Measurements from ENCODE around the gene PCYOX1L. TPM values are rescaled to one million over a fixed set of nuclear protein-coding genes. Genes with fewer than 3 reads are reported as not detected.

PCYOX1L gene, protein sequence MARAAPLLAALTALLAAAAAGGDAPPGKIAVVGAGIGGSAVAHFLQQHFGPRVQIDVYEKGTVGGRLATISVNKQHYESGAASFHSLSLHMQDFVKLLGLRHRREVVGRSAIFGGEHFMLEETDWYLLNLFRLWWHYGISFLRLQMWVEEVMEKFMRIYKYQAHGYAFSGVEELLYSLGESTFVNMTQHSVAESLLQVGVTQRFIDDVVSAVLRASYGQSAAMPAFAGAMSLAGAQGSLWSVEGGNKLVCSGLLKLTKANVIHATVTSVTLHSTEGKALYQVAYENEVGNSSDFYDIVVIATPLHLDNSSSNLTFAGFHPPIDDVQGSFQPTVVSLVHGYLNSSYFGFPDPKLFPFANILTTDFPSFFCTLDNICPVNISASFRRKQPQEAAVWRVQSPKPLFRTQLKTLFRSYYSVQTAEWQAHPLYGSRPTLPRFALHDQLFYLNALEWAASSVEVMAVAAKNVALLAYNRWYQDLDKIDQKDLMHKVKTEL
- total RNA-seq (2014; rRNA removed; shearing (Covaris generic)) = 4.8 and 4.9 TPM in 2 replicates
- 7.7 and 8.3 TPM in 2 replicates for polyA plus RNA-seq (2015; cell fraction: cytosol; rRNA removed)
- polyA plus RNA-seq (2015; cell fraction: nucleus; rRNA removed) = 14.7 and 15.6 TPM in 2 replicates

DNA sequence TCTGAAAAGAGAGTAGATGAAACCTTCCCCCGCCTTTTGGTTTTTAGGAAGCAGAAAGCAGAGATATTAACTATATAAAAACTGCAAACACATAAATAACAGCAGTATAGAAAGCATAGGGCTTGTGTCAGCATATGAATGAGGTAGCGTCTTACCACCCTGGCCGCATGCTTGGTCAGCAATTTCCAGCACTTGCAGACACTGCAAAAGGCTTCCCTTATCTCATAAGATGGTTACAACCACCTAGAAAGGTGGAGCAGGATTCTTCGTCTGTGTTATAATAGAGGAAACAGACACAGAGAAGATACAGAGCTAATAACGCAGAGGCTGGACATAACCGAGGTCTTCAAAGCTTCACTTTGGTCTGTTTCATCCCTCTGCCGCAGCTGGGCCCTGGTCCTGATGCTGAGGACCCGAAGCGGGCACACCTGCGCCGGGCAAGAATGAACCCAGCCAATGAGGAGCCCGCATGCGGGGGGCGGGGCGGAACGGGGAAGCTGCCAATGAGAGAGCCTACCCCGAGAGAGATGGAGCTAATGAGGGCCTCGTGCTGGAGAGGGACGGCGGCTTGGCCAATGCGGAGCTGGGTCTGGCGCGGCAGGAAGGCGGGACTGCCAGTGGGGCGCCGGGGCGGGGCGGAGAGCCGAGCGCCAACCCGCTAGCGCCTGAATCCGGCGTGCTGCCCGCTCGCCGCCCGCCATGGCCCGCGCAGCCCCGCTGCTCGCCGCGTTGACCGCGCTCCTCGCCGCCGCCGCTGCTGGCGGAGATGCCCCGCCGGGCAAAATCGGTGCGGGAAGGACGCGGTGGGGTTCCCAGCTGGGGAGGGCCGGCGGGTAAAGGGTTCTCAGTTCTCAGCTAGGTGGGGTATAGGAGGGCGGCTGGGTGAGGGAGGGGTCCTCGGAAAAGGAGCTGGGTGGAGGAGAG is at the start of gene PCYOX1L:
Gene PCYOX1L (plus strand): TSS at position 677 of the 924 bp plus-strand sequence. CDS start 23 bp downstream, at position 700.
- peak; percentile 92 for DNase-seq (ENCODE audit: low read depth)

DNA sequence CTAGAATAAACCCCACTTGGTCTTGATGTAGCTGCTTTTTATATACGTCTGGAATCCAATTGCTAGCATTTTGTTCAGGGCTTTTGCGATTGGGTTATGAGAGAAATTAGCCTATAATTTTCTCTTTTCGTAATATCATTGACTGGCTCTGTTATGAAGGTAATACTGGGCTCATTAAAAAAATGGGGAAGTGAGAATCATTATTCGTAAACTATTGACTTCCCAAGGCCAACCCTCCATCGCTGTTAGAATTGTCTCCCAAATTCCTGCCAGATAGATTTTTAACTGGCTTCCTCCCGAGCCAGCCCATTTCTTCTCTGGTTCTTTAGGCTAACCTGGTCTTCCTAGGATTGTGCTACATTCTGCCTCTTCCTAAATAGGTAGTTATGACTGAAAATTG is 48.5 kb upstream of the PCYOX1L start:
- no peak for DNase-seq (ENCODE audit: low read depth)

DNA sequence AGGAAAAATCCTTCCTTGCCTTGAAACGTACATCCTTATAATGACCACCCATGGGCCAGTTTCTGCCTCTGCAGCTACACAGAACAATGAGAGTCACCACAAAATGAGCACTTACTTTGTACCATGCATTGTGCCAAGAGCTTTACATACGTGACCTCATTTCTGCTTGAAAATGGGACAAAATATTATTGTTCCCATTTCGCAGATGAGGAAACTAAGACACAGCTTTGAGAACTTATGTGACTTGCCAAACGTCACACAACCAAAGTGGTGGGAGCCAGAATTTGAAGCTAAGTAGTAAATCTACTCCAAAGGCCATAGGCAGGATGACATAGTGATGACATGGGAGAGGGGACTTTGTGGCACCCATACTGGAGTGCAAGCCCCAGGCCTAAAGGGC is 47.4 kb upstream of the PCYOX1L start:
- no peak for DNase-seq (ENCODE audit: low read depth)

DNA sequence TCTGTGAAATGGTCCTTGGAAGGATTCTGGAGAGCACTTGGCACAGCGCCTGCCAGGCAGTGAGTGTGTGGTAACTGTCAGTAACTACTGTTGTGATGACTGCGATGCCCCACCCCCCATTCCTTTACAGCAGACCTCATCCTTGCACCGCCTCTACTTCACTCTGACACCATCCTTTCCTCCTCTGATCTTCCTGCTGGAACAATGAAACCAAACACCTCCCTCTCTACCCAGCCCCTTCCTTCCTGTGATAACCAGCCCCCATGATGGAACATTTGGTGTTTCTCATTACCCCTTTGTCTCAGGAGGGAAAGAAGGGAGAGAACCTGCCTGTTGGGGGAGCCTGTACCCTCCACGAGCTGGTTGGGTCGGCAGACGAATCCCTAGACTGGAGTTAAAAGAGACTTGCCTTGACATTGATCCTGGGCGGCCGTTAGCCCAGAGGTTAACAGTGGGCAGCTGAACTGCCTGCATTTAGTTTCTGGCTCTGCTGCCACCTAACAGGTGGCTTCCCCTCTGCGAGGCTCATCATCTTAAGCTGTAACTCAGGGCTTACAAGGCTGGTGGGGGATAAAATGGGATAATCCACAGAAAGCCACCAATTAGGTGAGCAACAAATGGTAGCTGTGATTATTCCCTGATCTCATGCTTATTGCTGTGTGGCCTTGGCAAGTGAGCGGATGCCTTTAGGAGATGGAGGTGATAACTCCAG is 46.7 kb upstream of the PCYOX1L start:
- DNase-seq (ENCODE audit: low read depth) = peak; percentile 71

DNA sequence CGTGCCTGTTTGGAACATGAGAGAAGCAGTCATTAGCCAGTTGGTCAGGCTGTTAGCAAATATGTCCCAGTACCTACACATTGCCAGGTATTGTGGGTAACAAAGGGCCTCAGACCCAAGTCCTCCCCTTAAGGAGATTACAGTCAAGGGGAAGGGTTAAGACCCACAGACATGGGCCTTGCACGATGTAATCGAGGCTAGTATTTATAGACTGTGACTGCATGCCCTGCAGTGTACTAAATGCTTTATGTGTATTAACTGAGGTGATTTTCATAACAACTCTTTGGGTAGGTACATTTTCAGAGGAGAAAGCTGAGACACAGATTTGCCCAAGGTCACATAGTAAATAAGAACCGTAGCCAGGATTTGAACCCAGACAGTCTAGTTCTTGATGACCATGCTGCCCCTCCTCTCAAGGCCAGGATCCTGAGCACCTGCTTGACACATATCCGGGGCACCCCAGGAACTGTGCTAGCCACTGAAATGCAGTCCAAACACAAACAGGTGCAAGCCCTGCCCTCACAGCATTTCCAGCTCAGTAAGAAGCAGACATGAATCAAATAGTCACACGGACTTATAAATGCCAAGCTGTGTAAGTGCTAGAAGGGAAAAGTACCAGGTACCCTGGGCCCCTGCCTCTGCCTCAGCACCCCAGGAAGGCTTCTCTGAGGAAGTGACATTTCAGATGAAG is 44.5 kb upstream of the PCYOX1L start:
- no peak for DNase-seq (ENCODE audit: low read depth)

DNA sequence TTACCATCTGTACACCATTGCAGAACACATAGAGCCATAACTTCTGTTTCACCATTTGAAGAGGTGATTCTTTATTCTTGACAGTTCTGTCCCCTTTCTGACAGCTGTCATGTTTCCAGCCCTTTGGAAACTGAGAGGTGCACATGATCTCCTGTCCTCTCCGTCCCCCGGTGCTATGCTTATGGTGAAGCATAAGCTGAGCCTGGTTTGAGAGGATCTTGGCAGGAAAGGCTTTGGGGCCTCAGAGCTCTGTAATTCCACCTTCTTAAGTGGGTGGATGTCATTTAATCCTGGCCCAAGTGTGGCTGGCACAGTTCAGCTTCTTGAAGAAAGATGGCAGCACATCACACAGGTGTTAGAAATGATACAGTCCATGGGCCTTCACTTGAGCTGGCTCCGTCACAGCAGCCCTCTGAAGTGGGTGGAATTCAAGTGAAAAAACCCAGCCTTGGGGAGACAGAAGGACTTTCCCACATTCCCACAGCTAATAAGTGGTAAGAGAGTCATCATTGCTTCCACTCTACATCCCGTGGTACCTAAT is 43.2 kb upstream of the PCYOX1L start:
- DNase-seq (ENCODE audit: low read depth) = no peak

DNA sequence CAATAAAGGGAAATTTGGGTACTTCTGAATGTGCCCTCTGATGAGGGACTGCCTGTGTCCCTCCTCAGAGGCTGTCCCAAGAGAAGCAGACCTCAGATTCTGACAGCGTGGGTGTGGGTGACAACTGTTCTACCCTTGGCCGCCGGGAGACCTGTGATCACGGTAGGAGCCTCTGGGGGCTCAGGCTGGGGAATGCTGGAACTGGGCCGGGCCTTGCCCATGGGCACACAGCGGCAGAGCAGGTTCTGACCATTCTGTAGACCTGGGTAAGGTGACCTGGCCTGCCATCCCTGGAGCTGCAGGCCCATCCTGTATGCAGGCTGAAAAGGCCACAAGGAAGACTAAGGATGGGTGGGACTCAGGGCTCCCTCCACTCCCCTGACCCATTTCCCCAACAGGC is 42.1 kb upstream of the PCYOX1L start:
- no peak for DNase-seq (ENCODE audit: low read depth)

DNA sequence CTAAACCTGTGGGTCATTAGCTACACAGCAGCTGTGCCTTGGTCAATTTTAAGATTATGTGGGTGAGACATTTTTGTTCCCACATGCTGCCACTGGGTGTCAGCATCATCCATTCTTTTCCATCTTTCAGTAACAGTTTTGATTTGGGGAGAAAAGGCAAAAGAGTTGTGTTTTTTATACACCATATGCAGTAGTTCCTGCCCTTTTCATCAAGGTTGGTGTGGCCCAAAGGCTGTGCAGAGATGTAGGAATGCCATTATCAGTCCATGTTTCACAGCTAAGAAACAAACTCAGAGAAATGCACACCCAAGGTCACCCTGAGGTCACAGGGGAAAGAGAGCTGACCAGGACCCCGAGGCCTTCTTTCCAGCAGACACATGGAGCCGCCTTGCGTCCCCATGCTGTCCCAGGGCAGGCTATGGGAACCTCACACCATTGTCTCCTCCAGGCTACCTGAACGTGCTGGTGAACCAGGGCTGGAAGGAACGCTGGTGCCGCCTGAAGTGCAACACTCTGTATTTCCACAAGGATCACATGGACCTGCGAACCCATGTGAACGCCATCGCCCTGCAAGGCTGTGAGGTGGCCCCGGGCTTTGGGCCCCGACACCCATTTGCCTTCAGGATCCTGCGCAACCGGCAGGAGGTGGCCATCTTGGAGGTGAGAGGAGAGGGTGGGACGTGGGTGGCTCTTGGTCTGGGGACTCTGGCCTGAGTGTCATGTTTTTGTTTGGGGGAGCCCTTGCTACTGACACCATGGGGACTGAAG is 40.4 kb upstream of the PCYOX1L start:
- peak; percentile 61 for DNase-seq (ENCODE audit: low read depth)

DNA sequence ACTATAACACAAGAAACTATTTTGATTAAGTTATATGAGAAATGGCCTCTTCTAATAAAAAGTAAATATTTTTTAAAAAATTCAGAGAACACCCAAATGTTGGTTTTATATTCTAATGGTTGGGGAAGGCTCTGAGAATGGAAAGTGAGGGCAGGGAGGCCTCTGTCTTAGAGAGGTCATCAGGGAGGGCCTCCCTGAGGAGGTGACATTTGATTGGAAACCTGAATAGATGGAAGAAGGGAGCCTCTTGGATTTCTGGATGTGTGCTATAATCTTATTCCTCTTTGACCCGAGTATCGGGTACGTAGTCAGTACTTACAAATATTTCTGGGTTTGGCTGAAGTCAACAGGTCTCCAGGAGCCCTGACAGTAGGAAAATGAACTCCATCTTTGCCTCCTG is 38.7 kb upstream of the PCYOX1L start:
- DNase-seq (ENCODE audit: low read depth) = no peak

DNA sequence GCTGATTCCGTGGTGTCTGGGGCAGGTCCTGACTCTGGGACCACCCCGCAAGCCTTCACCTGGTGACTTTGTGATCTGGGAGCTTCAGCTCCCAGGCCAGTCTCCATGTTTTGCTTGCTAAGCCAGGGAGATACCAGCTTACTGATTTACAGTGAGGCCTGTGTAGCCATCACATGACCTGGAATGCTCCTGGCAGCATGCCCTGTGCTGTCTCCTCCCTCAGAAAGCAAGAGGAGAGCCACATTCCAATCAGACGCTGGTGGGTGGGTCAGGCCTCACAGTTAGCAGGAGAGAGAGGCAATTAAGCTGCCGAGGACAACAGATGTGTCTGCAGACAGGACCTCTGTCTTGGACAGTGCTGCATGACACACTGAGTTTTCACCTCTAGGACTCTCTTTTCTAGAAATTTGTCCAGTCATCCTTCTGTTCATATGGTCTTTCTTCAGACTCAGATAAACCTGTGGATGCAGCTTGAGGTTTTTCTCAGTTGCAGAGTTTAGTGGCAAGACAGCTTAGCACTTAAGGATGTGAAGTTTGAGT is 37.0 kb upstream of the PCYOX1L start:
- DNase-seq (ENCODE audit: low read depth) = peak; percentile 94

DNA sequence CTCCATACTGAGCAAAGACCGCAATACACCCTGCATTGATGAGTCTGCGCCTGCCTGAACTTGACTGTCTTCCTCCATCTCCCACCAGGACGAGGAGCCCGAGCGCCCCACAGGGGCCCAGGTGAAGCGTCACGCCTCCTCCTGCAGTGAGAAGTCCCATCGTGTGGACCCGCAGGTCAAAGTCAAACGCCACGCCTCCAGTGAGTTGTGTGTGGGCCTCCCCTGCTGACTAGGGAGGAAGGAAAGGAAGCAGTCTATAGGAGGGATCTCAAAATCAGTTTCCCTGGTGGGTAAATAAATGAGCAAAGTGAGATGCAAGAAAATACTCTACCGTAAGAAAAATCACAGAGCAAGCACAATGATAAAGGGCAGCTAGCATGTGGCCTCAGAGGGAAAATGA is 35.3 kb upstream of the PCYOX1L start:
- DNase-seq (ENCODE audit: low read depth) = no peak

DNA sequence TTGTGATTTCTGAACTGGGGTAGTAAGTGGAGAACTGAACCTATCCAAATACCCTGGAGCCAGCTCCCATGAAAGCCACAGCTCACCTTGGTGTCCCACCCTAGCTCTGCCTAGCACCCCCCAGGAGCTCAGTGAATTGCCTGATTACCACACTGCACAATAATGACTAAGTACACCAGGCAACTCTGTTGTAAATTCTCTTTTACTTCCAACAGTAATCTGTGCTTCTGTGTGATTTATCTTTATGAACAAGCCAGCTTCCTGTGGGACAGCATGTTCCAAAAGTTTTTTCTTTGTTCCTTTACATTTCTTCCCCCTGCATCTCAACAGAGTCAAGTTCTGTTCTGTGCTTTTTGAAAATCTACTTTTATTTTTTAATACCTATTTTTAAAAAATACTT is 34.6 kb upstream of the PCYOX1L start:
- no peak for DNase-seq (ENCODE audit: low read depth)

DNA sequence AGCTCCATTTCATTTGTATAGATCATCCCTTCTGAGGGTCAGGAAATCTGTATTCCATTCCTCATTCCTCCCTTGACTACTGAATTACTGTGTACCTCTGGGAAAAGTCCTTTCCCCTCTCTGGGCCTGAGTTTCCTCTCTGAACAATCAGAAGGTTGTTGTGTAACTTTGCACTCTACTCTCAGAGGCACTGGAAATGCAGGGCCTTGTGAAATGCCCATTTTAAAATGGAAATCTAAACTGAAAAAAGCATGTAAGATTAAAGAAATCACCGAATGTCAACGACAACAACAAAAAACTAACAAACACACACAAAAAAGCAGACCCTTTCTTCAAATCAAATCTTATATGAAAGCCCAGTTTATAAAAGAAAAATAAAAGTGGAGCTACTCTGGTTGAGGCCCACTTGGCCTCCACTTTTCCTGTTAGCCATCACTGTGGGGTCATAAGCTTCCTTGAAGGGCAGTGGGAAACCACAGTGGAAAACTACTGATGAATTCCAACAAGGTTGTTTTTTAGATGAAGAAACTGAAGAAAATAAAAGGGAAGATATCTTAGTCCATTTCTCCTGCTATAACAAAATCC is 34.1 kb upstream of the PCYOX1L start:
- no peak for DNase-seq (ENCODE audit: low read depth)

DNA sequence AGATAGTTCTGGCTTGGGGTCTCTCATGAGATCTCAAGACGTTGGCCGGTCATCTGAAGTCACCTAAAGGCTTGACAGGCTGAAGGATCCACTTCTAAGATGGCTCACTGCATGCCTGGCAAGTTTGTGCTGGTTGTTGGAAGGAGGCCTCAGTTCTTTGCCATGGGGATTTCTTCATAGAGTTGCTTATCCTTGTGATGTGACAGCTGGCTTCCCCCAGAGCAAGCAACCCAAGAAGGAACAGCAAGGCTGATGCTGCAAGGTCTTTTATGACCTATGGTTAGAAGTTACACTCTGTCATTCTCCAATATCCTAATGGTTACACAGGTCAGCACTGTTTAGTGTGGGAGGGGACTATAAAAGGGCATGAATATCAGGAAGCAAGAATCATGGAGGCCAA is 33.2 kb upstream of the PCYOX1L start:
- DNase-seq (ENCODE audit: low read depth) = no peak

DNA sequence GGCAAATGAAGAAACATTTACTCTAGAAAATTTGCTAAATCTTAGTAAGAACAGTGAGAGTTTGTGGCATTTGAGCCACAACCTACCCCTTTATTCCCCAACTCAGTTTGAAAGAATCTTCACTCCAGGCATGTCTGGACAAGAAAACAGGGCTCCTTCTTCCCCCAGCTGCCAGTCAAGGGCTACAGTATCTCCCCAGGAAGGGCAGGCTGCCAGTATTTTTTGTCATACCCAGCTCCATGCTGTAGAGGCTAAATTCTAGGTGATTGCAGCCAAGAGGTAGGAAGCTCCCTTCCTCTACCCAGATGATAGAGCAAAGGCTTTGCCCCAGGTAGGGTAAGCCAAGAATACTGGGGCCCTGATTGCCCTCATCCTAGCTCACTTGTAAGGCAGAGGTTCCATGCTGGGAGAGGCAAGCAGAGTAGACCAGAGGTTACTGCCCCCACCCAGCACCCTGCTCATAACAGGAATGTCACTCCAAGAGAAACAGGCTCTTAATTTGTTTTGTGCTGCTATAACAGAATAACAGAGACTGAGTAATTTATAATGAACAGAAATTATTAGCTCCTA is 32.6 kb upstream of the PCYOX1L start:
- DNase-seq (ENCODE audit: low read depth) = no peak

DNA sequence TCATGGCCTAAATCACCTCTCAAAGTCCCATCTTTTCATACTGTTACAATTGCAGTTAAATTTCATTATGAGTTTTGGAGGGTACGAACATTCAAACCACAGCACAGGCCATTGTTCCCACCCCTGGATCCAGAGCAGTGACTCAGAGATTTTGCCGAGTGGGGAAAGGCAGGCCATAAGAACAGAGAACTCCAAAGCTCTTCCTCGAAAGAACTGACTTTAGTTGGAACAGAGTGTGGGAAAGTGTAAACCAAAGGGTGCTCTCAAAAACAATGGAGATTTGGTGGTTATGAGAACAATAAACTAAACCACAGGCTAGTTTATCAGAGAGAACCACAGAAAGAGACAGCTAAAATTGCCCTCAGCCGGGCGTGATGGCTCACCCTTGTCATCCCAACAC is 32.0 kb upstream of the PCYOX1L start:
- DNase-seq (ENCODE audit: low read depth) = no peak

DNA sequence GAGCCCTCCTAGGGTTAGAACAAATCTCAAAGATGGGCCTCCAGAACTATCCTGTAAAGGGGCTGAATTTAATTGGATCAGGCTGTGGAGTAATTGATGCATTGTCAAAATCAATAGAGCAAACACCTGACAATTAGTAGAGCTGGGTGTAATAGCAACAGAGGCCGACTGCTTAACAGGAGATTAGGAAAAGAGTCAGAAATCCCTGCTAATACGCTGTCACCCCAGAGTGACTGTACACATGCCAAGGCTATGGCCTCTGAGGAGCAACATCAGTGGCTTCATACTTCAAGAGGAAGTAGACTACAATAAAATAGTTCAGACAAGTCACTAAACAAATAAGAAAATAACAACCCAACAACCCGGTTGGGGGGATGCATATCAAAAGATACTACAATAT is 31.2 kb upstream of the PCYOX1L start:
- DNase-seq (ENCODE audit: low read depth) = no peak

DNA sequence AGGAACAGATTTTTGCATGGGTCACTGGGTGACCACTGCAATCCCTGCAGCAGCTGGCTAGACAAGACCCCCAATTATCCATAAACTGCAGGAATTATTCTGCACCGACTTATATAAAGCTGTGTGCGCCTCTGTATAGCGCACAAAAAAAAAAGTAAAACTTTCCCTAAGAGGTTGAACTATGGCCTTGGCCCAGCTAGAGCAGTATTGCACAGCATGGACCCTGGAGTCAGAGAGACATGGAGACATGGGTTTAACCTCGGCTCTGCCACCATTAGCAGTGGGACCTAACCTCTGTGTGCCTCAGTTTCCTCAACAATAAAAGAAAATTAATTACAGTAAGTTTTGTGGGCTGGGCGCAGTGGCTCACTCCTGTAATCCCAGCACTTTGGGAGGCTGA is 29.7 kb upstream of the PCYOX1L start:
- no peak for DNase-seq (ENCODE audit: low read depth)
